GM21381 (cell line): ENCODE measurements around the gene MPP1.

Experiments
- ATAC-seq: cut with Tn5 transposase; IDR thresholded peaks from one replicate; pipeline ENCODE4 v1.9.1; 2021; ENCODE audit warnings: mild to moderate bottlenecking, moderate library complexity; ENCODE audit not compliant: unreplicated experiment

The MPP1 gene

GRCh38 chrX:154775419-154776349 lies 29.6 kb downstream of the MPP1 start:
- ATAC-seq: no peak

- no peak for ATAC-seq
Measured at GRCh38 chrX:154774622-154775021, 30.7 kb downstream of the MPP1 start.

GRCh38 chrX:154762537-154763296 lies 42.6 kb downstream of the MPP1 start, which contains the start of gene DKC1:
DKC1 (plus strand) TSS chrX:154762864; CDS start chrX:154762966, 102 bp downstream.
- peak; percentile 85 for ATAC-seq

- ATAC-seq: no peak
Measured at GRCh38 chrX:154761977-154762536, 43.2 kb downstream of the MPP1 start.

- ATAC-seq: no peak
Measured at GRCh38 chrX:154758696-154759095, 46.6 kb downstream of the MPP1 start.

- ATAC-seq: no peak
Measured at GRCh38 chrX:154751669-154752271, 53.5 kb downstream of the MPP1 start.

GRCh38 chrX:154751203-154751668 lies 54.0 kb downstream of the MPP1 start:
- ATAC-seq: no peak

- peak; percentile 63 for ATAC-seq
Measured at GRCh38 chrX:154750301-154751202, 54.7 kb downstream of the MPP1 start, which contains the start of gene GAB3. GAB3 (minus strand) TSS chrX:154751077; CDS start chrX:154751025, 52 bp downstream.

- no peak for ATAC-seq
Measured at GRCh38 chrX:154749856-154750255, 55.4 kb downstream of the MPP1 start.

- peak; percentile 50 for ATAC-seq
Measured at GRCh38 chrX:154748712-154749339, 56.5 kb downstream of the MPP1 start.

- no peak for ATAC-seq
Measured at GRCh38 chrX:154742613-154743012, 62.7 kb downstream of the MPP1 start.

GRCh38 chrX:154739952-154740465 lies 65.3 kb downstream of the MPP1 start:
- no peak for ATAC-seq

GRCh38 chrX:154738011-154738738 lies 67.1 kb downstream of the MPP1 start:
- no peak for ATAC-seq

GRCh38 chrX:154737136-154737535 lies 68.1 kb downstream of the MPP1 start:
- ATAC-seq: no peak

GRCh38 chrX:154735695-154736393 lies 69.4 kb downstream of the MPP1 start:
- ATAC-seq: no peak

GRCh38 chrX:154734061-154734781 lies 71.1 kb downstream of the MPP1 start:
- no peak for ATAC-seq

GRCh38 chrX:154733066-154733425 lies 72.2 kb downstream of the MPP1 start:
- no peak for ATAC-seq
